Stimulated activated naive B cell treated with anti-CD40 and anti-IgM and Interleukin-4, amounts not matched to agents 10 μg/mL and 1 μg/mL and 100 μg/mL, for 72 hours (primary cell): ENCODE data around the gene SIK3.
"Not testable (repeated sequence)": the region's sequence is repeated elsewhere in the genome, so short reads cannot be mapped to it uniquely, and the experiment has no call there.

Experiments
- ATAC-seq, 2 donors: fragments of 150-1000 bp; cut with Tn5 transposase; replicated peaks; 2 replicates each; pipeline ENCODE4 v1.10.0; 2021; ENCODE audit warnings: moderate library complexity in 1 of 2
- DNase-seq: peaks from one replicate; pipeline ENCODE4 v3.0.0; 2021
- H3K27ac Mint-ChIP-seq: one replicate; pipeline ENCODE4 v1.8.0; 2022; ENCODE audit warnings: mild to moderate bottlenecking, mixed read lengths
- H3K27me3 Mint-ChIP-seq, 2 donors: one replicate each; pipeline ENCODE4 v1.8.0; 2022; ENCODE audit warnings: mixed read lengths in 2 of 2
- H3K36me3 Mint-ChIP-seq, 2 donors: one replicate each; pipeline ENCODE4 v1.8.0; 2022; ENCODE audit warnings: mixed read lengths in 2 of 2, mild to moderate bottlenecking in 1 of 2
- H3K4me1 Mint-ChIP-seq, 2 donors: one replicate each; pipeline ENCODE4 v1.8.0; 2022; ENCODE audit warnings: mixed read lengths in 2 of 2, mild to moderate bottlenecking in 1 of 2
- H3K4me3 Mint-ChIP-seq, 2 donors: one replicate each; pipeline ENCODE4 v1.8.0; 2022; ENCODE audit warnings: mild to moderate bottlenecking in 2 of 2, mixed read lengths in 2 of 2, moderate library complexity in 1 of 2
- H3K9me3 Mint-ChIP-seq, 2 donors: one replicate each; pipeline ENCODE4 v1.8.0; 2022; ENCODE audit warnings: mixed read lengths in 2 of 2, mild to moderate bottlenecking in 1 of 2

Gene SIK3

GRCh38 chr11:117057727-117058126 is 40.5 kb downstream of the SIK3 start:
- H3K27me3 Mint-ChIP-seq, result no peaks in the 10 kb centered on the region
- H3K4me1 Mint-ChIP-seq, result peaks cover 46 to 70% of the 10 kb centered on the region in 2 donors
- no peak overlapping the region for H3K4me3 Mint-ChIP-seq
- ATAC-seq, result no peak
- H3K9me3 Mint-ChIP-seq, result no peaks in the 10 kb centered on the region
- no peak for DNase-seq
- H3K27ac Mint-ChIP-seq, result no peak overlapping the region
- H3K36me3 Mint-ChIP-seq, result peaks cover 15 to 20% of the 10 kb centered on the region in 2 donors

DNA sequence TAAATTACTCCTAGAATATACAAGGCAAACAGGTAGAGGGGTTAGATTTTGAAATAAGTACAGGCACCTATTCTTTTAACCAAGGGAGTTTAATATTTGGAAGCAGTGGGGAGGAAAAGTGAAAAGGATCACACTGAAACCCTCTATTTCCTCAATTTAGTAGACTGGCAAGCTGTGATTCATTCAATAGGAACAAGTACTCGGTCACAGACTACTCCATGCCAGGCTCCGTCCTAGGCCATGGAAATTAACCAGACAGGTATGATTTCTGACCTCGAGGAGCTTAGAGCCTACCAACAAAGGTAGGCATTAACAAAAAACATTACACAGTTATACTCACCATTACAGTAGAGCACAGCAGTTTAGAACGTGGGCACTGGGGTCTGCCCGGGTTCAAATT is 40.9 kb downstream of the SIK3 start:
- Mint-ChIP-seq H3K27ac (no peak overlapping the region), H3K4me3 (no peak overlapping the region), H3K4me1 (peaks cover 44 to 69% of the 10 kb centered on the region in 2 donors), H3K27me3 (no peaks in the 10 kb centered on the region), H3K9me3 (no peaks in the 10 kb centered on the region), H3K36me3 (peaks cover 15 to 20% of the 10 kb centered on the region in 2 donors)
- DNase-seq (no peak), ATAC-seq (peak in 1 of 2 donors; percentile 51)

- DNase-seq, result no peak
- H3K9me3 Mint-ChIP-seq, result no peaks in the 10 kb centered on the region
- no peak overlapping the region for H3K27ac Mint-ChIP-seq
- no peak for ATAC-seq
- peaks cover 43 to 69% of the 10 kb centered on the region in 2 donors for H3K4me1 Mint-ChIP-seq
- H3K27me3 Mint-ChIP-seq, result no peaks in the 10 kb centered on the region
- H3K4me3 Mint-ChIP-seq, result no peak overlapping the region
- peaks cover 15 to 20% of the 10 kb centered on the region in 2 donors for H3K36me3 Mint-ChIP-seq
Measured at GRCh38 chr11:117055469-117055868, 42.8 kb downstream of the SIK3 start.

DNA sequence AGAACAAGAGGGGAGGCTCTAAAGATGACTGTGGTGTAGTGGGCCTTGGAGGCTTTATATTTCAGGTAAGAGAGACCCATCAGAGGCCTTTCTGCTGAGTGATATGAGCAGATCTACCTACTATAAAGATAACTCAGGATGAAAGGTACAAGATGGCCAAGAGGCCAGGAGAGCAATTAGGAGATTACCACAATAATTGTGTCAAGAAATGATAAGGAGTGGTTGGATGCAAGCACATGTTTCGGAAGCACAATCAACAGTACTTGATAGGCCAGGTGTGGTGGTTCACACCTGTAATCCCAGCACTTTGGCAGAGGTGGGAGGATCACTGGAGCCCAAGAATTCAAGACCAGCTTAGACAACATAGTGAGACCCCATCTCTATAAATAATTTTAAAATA is 43.8 kb downstream of the SIK3 start:
- H3K4me1 Mint-ChIP-seq, result peaks cover 35 to 59% of the 10 kb centered on the region in 2 donors
- ATAC-seq, result no peak
- no peaks in the 10 kb centered on the region for H3K27me3 Mint-ChIP-seq
- DNase-seq, result no peak
- H3K27ac Mint-ChIP-seq, result no peak overlapping the region
- no peak overlapping the region for H3K4me3 Mint-ChIP-seq
- H3K9me3 Mint-ChIP-seq, result no peaks in the 10 kb centered on the region
- peaks cover 14 to 20% of the 10 kb centered on the region in 2 donors for H3K36me3 Mint-ChIP-seq

DNA sequence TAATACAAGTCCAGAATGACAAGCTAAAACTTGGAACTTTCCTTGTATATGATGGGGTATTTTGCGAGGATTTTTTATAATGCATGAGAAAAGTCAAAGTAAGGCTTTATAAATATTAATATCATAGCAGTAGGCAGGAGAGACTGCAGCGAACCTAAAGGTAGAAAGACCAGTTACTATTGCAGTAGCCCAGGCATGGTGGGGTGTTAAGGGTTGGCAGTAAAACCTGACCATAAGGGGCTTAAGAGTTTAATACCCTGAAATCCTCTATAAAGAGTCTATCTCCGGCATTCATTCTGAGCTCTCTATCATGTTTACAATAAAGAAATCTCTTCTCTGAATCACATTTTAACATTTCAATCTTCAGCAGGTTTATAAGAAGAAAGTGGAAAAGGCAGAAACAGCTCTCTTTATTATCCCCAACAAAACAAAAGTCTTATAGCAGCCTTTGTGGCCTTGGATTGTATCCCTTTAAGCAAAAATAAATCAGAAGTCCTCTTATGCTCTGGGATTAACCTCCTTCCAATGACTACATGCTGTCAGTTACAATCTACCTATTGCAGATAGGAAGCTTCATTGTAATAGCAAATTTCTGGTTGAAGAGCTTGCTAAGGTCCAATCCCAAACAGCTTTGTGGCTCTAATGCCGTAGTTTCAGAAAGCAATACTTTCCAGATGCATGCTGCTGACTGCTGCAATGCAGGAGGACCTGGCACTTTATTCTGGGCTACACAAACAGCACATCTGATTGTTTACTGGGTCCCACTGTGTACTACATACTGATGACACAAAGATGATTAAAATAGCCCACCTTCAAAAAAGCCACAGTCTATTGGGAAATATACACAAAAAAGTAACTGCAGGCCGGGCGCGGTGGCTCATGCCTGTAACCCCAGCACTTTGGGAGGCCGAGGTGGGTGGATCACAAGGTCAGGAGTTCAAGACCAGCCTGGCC is 45.8 kb downstream of the SIK3 start:
- peaks cover 21 to 39% of the 10 kb centered on the region in 2 donors for H3K4me1 Mint-ChIP-seq
- no peaks in the 10 kb centered on the region for H3K9me3 Mint-ChIP-seq
- H3K27ac Mint-ChIP-seq, result no peak overlapping the region
- no peak overlapping the region for H3K4me3 Mint-ChIP-seq
- no peaks in the 10 kb centered on the region for H3K27me3 Mint-ChIP-seq
- H3K36me3 Mint-ChIP-seq, result peaks cover 9 to 12% of the 10 kb centered on the region in 2 donors
- ATAC-seq (no peak), DNase-seq (no peak)

GRCh38 chr11:117050121-117050520 is 48.1 kb downstream of the SIK3 start:
- peaks cover 20 to 40% of the 10 kb centered on the region in 2 donors for H3K4me1 Mint-ChIP-seq
- not testable (repeated sequence) for H3K36me3 Mint-ChIP-seq, H3K4me3 Mint-ChIP-seq, ATAC-seq, H3K27me3 Mint-ChIP-seq, DNase-seq, H3K27ac Mint-ChIP-seq, H3K9me3 Mint-ChIP-seq

GRCh38 chr11:117046627-117047026 is 51.6 kb downstream of the SIK3 start:
- DNase-seq, H3K27ac Mint-ChIP-seq, H3K4me3 Mint-ChIP-seq, H3K36me3 Mint-ChIP-seq, H3K9me3 Mint-ChIP-seq, ATAC-seq, H3K27me3 Mint-ChIP-seq: not testable (repeated sequence)
- peaks cover 26 to 54% of the 10 kb centered on the region in 2 donors for H3K4me1 Mint-ChIP-seq

DNA sequence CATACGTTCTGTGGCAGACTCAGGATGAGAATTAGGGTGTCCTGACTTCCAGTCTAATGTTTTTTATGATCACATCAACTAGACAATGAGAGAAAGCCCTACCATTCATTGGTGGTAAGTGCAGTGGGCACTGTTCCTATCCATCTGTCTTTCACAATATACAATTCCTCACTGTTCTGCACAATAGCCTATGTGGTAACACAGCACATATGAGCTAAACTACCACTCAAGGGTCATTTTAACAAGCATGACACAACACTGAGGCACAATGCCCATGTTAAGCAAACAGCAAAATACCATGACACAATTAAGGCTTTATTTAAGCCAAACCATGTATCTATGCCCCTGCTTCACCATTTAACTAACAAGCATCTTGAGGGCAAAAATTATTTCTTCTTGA is 52.3 kb downstream of the SIK3 start:
- no peak overlapping the region for H3K27ac Mint-ChIP-seq
- no peaks in the 10 kb centered on the region for H3K27me3 Mint-ChIP-seq
- H3K4me3 Mint-ChIP-seq, result no peak overlapping the region
- ATAC-seq (no peak), DNase-seq (no peak)
- peaks cover 2 to 9% of the 10 kb centered on the region in 2 donors for H3K36me3 Mint-ChIP-seq
- peaks cover 26 to 54% of the 10 kb centered on the region in 2 donors for H3K4me1 Mint-ChIP-seq
- H3K9me3 Mint-ChIP-seq, result no peaks in the 10 kb centered on the region

- no peak for DNase-seq
- H3K36me3 Mint-ChIP-seq, result peaks cover 2 to 9% of the 10 kb centered on the region in 2 donors
- H3K4me1 Mint-ChIP-seq, result peaks cover 28 to 59% of the 10 kb centered on the region in 2 donors
- no peaks in the 10 kb centered on the region for H3K27me3 Mint-ChIP-seq
- H3K4me3 Mint-ChIP-seq, result no peak overlapping the region
- no peak for ATAC-seq
- H3K9me3 Mint-ChIP-seq, result no peaks in the 10 kb centered on the region
- H3K27ac Mint-ChIP-seq, result peak overlapping the region; percentile 51
Measured at GRCh38 chr11:117045196-117045595, 53.0 kb downstream of the SIK3 start.

- H3K4me1 Mint-ChIP-seq, result peaks cover 31 to 67% of the 10 kb centered on the region in 2 donors
- ATAC-seq (no peak), DNase-seq (no peak)
- H3K9me3 Mint-ChIP-seq, result no peaks in the 10 kb centered on the region
- no peaks in the 10 kb centered on the region for H3K27me3 Mint-ChIP-seq
- no peak overlapping the region for H3K4me3 Mint-ChIP-seq
- peak overlapping the region; percentile 51 for H3K27ac Mint-ChIP-seq
- peaks cover 2 to 9% of the 10 kb centered on the region in 2 donors for H3K36me3 Mint-ChIP-seq
Measured at GRCh38 chr11:117044287-117045035, 53.8 kb downstream of the SIK3 start.

DNA sequence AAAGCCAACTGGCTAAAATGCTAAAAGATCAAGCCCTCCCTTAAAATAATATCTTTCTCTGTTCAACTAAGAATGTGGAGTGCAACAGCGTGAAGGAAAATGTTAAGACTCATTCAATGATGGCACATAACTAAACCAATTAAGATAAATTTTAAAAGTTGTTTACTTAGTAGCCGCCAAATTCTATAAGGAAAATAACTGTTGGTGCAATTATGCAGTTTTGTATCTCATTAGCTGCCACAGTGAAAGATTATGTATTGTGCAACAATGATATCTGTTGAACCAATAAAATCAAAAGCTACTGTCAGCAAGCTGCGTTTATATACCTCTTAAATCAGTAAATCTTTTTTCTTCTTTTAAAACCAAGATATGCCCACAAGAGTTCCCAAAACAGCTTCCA is 55.5 kb downstream of the SIK3 start:
- DNase-seq, result no peak
- ATAC-seq, result no peak
- peaks cover 41 to 83% of the 10 kb centered on the region in 2 donors for H3K4me1 Mint-ChIP-seq
- no peaks in the 10 kb centered on the region for H3K9me3 Mint-ChIP-seq
- H3K27me3 Mint-ChIP-seq, result no peaks in the 10 kb centered on the region
- H3K4me3 Mint-ChIP-seq, result no peak overlapping the region
- H3K36me3 Mint-ChIP-seq, result peaks cover 4 to 13% of the 10 kb centered on the region in 2 donors
- H3K27ac Mint-ChIP-seq, result no peak overlapping the region

- no peak for DNase-seq
- H3K9me3 Mint-ChIP-seq, result no peaks in the 10 kb centered on the region
- no peak overlapping the region for H3K27ac Mint-ChIP-seq
- peaks cover 2 to 9% of the 10 kb centered on the region in 2 donors for H3K36me3 Mint-ChIP-seq
- H3K4me1 Mint-ChIP-seq, result peaks cover 39 to 71% of the 10 kb centered on the region in 2 donors
- H3K4me3 Mint-ChIP-seq, result no peak overlapping the region
- ATAC-seq, result peak; percentile 97 to 99
- no peaks in the 10 kb centered on the region for H3K27me3 Mint-ChIP-seq
Measured at GRCh38 chr11:117039900-117040299, 58.3 kb downstream of the SIK3 start.

DNA sequence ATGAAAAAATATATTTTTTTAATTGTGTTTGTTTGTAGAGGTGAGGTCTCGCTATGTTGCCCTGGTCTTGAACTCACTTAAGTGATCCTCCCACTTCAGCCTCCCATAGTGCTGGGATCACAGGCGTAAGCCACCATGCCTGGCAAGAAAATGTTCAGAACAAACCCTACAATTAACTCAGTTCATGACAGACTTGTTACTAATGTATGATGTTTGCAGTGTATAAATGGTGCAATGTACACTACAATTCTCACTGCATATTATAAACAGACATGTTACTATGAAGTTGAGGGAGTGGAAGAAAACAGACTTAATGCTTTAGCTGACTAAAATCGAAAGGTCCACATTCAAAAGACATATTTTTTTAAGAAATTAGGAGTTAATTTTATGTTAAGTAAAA is 59.0 kb downstream of the SIK3 start:
- peaks cover 1 to 4% of the 10 kb centered on the region in 2 donors for H3K36me3 Mint-ChIP-seq
- peaks cover 39 to 68% of the 10 kb centered on the region in 2 donors for H3K4me1 Mint-ChIP-seq
- ATAC-seq (no peak), DNase-seq (no peak)
- H3K9me3 Mint-ChIP-seq, result no peaks in the 10 kb centered on the region
- no peaks in the 10 kb centered on the region for H3K27me3 Mint-ChIP-seq
- H3K27ac Mint-ChIP-seq, result no peak overlapping the region
- H3K4me3 Mint-ChIP-seq, result no peak overlapping the region

DNA sequence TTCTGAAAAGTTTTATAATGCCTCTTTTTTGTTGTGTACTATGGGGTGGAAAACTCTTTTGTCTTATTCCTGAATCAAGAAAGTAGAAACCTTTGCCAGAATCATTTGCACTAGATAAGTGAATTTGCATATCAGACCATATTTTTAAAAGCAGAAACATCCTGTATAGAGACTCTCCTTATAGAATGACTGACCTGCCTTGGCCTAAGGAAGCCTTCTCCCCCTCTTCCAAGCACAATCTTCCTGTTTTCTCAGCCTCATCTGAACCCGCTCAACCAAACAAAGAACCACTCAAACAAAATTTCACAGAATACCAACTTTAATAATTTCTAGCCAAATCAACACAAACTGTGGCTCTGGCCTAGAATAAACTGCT is 60.3 kb downstream of the SIK3 start:
- Mint-ChIP-seq H3K9me3 (no peaks in the 10 kb centered on the region), H3K36me3 (peaks cover 1 to 4% of the 10 kb centered on the region in 2 donors), H3K27me3 (no peaks in the 10 kb centered on the region), H3K4me3 (peak overlapping the region in 1 of 2 donors; percentile 42), H3K27ac (peak overlapping the region; percentile 79), H3K4me1 (peaks cover 38 to 66% of the 10 kb centered on the region in 2 donors)
- ATAC-seq (no peak), DNase-seq (no peak)
